NCI-H510A treated with DMSO at 0.1 percent for 48 hours (cell line): ENCODE results near the gene GZMH.
"Not testable (repeated sequence)": the region's sequence is repeated elsewhere in the genome, so short reads cannot be mapped to it uniquely, and the experiment has no call there.

Experiments used
- DNase-seq: peaks from one replicate; lab custom pipeline; 2025; lab: John Stamatoyannopoulos, UW

GZMH gene

DNA sequence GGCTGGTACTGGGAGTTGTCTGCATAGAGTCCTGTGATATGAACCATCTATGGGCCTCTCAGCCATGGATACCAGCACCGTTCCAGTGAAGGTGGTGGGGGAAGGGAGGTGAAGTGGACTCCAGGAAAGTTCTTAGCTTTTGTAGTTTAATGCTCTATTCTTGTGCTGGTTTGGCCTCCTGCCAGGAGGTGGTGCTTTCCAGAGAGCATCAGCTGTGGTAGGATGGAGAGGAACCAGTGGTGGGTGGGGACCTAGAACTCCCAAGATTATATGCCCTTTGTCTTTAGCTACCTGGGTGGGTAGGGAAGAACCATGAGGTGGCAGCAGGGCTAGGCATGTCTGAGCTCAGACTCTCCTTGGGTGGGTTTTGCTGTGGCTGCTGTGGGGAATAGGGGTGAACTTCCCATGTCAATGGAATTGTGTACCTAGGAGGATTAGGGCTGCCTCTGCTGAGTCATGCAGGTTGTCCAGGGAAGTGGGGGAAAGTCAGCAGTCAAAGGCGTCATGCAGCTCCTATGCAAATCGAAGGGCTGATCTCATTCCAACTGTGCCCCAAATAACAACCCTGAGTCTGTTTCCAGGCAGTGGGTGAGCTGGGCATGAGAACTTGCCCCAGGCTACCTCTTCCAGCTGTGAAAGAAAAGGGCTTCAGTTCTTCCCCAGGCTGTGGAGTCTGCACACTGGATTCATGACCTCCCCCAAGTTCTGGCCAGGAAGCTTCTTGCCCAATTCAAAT lies 14.2 kb downstream of the GZMH start:
- no peak for DNase-seq

GRCh38 chr14:24591004-24591403 lies 18.5 kb downstream of the GZMH start:
- DNase-seq: not testable (repeated sequence)

- DNase-seq: not testable (repeated sequence)
These were observed 25.1 kb downstream of the GZMH start for GRCh38 chr14:24584402-24584801.

GRCh38 chr14:24578558-24578957 lies 30.9 kb downstream of the GZMH start:
- DNase-seq: no peak

DNA sequence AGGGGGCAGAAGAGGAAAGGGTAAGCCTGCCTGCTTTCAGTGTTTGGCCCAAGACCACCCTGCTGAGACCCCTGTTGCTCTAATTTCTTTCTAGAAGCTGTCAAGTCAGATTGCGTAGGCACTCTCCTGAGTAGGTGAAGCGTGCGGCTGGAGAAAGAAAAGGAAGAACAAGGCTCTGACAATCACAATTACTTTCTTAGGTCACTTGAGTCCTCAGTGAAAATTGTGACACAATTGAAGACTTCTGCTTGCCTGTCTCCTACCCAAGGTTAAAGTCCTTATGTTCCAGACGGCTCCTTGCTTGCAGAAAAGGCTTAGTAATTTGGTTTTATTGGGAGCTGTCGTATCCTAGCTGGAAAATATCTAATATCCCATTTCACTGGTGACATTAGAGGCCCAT lies 32.7 kb downstream of the GZMH start:
- DNase-seq: no peak

DNA sequence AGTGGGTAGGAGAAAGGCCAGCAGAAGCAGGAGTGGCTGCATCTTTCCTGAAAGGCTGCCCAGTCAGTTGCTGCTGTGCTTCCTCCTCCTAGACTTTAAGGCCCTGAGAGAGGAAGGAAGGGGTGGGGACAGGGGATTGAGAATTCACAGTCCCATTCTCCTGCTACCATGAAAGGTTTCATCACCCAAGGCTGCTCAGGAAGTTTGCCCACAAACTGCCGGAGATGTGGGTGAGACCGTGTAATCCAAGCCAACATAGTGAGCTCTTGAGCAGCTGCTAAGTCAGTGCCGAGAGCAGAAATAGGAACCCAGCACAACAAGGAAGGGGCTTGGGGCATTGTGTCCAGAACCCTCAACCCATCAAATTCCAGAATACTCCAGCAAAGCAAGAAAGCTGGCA lies 33.3 kb downstream of the GZMH start, which contains the start of gene CTSG:
TSS of gene CTSG (minus strand) at position 69 of the 400 bp plus-strand sequence. CDS start at position 42, 27 bp downstream.
- DNase-seq: no peak

GRCh38 chr14:24574206-24574774 lies 35.2 kb downstream of the GZMH start:
- no peak for DNase-seq

- DNase-seq: no peak
These were observed 43.2 kb downstream of the GZMH start for GRCh38 chr14:24566318-24566717.

DNA sequence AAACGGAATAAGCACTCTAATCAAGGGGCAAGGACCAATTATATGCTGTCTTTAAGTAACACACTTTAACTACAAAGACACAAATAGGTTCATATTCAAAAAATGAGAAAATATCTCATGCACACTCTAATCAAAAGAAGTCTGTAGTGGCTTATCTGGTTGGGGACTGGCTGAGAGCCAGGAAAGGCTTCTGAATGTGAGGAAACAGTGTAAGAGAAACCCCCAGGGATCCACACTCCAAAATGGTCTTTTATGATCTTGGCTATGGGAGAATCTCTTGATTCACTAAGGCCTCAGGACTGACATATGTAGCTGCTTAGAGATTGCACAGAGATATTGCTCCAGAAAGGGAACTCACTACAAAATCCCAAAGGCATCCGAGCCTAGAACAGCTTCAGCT lies 43.7 kb downstream of the GZMH start:
- DNase-seq: no peak

DNA sequence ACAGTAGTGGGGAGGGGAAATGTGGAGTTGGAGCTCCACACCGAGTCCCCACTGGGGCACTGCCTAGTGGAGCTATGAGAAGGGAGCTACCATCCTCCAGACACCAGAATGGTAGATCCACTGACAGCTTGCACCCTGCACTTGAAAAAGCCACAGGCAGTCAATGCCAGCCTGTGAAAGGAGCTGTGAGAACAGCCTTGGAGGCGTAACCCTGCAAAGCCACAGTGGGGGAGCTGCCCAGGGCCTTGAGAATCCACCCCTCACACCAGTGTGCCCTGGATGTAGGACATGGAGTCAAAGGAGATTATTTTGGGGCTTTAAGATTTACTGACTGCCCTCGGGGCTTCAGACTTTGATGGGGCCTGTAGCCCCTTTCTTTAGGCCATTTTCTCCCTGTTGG lies 46.0 kb downstream of the GZMH start:
- DNase-seq: no peak

DNA sequence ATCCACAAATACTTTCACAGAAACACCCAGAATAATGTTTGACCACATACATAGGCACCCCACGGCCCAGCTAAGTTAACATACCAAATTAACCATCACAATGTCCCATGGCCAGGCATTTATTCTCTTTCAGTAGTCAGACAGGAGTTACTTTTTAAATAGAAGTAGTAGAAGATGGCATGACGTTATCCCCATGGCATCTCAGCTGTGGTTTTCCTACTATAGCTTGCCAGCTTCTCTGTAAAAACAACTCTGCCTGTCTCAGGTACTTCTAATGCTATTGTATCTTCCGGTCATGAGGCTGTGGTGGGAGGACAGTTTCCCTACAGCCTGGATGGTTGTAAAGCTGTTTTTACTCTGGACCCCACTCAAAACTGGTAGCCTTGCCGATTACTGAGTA lies 52.7 kb downstream of the GZMH start:
- no peak for DNase-seq
